Measurements from ENCODE around the gene PALD1.
A peak's percentile ranks its signal among the peaks of the same experiment; 100 is the strongest.

The PALD1 gene

DNA sequence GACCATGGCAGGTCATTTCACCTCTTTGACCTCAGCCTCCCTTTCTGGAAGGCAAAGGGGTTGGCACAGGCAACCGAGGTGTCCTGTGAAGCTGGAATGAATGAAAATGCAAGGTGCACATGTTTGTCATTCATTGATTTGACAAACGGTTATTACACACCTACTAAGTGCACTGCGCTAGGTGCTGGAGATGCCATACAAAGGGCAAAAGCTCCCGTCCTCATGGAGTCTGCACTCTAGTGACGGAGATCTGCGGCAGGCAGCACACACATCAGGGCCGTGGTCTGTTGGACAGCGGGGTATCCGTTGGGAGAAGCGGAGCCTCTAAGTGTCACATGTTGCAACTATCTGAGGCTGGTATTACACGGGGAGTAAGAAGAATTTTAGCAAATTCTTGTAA, 79.7 kb downstream of the PALD1 start:
- DNase-seq (ENCODE audit: low read depth) = no peak

DNA sequence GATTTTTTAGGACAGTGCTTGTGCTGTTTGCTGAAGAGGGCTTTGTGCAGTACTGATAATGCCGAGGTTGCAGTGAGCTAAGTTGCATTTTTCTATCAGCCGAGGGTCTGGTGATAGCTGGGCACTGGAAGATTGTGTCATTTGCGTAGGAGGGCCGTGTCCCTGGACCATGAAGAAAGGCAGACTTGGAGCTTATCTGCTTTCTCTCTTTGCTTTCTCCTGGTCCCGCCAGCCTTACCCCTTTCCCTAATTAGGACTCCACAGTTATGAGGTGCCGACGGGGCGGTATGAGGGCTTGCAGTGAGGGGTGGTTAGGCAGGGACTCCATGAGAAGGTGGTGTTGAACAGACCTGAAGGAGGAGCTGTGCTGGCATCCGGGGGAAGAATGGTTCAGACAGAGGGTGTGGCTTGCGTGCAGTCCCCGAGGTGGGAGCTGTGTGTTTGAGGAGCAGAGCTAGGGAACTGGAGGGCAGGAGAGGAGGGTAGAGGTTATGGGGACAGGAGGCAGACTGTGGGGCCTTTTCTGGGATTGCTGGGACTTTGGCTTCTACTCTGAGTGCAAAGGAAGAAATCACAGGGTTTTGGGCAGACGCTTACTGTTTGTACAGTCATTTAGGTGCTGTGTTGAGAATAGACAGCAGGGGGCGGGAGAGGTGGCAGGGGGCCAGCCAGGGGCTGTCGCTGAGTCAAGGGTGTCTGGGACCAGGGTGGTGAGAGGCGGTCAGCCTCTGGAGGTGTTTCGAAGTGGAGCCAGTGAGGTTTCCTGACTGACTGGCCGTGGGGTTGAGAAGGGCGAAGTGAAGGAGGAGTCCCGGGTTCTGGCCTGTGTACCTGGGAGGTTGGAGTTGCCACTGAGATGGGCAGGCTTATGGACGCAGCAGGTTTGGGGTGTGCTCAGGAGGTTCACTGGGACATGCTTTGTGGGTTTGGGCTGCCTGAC, 80.6 kb downstream of the PALD1 start:
- DNase-seq (ENCODE audit: low read depth) = peak; percentile 27

DNA sequence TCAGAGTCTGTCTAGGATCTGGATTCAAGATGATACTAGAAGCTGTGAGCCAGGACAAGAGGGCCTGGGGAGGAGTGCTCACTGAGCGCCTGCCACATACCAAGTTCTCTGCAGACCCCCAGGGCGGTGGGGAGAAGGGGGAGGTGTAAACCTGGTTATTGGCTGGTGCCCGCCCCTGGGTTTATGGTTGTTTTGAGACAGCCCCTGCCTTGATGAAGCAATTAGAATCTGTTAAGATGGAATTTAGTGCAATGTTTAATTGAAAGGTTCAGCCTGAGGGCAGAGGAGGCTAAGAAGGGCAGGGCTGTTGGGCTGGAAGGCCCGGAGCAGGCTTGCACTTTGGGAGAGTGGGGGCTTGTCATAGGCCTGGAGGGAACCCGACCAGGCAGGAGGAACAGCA, 81.3 kb downstream of the PALD1 start:
- DNase-seq (ENCODE audit: low read depth) = no peak

DNA sequence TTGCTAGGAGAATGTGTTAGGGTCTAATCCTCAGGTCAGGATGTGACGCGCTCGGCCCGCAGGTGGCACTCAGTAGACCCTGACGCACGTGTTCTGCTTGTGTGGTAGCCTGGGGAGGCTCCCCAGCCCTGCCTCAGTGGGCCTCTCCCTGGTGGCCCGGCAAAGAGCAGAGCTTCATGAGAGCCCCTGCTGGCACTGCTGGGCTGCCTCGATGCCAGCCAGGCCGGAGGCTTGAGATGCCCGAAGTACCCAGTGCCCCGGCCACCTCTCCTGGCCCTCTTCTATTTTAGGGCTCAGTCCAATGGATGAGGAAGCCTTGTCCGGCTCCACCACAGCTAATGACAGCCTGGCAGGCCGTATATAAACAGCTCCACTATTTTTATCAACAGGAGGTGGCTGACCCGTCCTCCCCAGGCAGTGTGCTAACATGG, 82.0 kb downstream of the PALD1 start:
- DNase-seq (ENCODE audit: low read depth) = no peak

DNA sequence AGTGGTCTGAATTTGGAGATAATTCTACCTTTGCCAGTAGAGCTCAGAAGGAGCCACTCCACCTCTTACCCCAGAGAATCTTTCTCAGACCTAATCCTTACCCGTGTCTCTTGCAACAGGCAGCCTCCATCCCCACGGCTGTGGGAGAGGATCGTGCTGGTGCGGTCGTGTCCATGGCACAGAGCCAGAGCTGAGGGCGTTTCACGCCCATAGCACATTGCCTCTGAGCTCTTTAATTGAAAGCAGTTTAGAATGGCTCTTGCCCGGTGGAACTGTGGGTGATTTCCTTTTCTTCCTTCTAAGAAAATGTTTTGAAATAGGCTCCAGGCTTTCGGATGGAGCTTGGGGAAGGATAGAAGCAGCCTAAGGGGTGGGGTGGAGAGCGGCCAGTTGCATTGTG, 82.5 kb downstream of the PALD1 start:
- DNase-seq (ENCODE audit: low read depth) = no peak

DNA sequence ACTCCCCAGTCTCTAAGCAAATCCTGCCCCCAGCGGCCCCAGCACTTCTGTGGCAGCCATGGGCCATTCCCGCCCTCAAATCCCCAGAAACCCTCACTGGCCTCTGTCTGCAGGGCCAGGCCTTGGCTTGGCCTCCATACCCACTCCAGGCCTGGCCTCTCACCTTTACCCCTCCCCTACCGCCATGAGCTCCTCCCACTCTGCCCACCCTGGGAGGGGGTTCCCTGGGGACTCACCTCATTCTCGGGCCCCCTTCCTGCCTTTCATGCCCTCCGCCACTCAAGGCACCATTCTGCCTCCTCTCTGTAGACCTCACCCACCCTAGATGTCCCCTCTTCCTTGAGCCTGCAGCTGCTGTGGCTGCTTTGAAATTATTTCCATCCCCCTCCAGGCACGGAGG, 83.0 kb downstream of the PALD1 start:
- DNase-seq (ENCODE audit: low read depth) = no peak

DNA sequence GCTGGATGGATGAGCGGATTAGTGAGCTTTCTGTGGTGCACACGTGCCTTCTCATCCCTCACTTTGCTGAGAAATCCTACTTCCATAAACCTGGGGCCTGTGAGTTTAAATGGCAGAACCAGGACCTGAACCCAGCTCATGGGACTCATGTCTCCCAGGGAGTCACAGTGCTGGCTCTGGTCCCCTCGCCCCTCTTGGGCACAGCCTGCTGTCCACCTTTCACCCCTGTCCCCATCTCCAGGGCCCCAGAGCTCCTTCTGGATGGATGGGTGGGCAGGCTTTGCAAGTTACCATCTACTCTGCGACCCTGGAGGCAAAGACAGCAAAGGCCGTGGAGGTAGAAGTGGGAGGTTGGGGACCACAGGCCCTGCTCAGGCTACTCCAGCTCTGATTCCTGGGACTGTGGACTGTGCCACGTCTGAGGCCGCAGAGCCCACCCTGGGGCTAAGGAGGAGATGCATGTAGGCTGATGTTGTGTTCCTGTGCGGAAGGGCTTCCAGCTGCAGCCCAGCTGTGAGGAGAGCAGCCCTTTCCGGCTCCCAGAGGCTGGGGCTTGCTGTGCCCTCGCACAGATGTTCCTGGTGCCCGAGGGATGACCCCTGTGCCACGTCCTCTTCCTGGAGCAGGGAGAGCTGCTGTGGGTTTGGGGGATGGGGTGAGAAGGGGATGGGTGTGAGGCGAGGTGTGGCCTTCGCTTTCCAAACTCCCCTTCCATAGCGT, 83.6 kb downstream of the PALD1 start:
- no peak for DNase-seq (ENCODE audit: low read depth)

DNA sequence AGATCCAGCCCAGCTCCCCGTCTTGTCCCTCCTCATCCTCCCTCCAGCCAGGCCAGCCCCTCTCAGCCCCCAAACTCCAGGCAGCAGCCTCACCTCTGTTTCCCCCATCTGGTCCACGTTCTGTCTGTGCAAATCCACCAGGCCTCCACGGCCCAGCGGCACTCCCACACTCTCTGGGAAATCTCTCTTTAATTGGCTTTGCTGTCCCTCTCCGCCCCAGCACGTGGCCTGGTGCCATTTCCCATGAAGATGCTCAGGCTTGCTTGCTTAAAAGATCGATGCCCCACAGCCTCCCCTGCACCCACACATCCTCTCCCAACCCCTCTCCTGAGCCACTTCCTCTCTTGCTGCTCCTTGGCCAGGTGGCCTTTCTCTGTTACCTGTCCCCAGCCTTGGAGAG, 84.7 kb downstream of the PALD1 start:
- no peak for DNase-seq (ENCODE audit: low read depth)

DNA sequence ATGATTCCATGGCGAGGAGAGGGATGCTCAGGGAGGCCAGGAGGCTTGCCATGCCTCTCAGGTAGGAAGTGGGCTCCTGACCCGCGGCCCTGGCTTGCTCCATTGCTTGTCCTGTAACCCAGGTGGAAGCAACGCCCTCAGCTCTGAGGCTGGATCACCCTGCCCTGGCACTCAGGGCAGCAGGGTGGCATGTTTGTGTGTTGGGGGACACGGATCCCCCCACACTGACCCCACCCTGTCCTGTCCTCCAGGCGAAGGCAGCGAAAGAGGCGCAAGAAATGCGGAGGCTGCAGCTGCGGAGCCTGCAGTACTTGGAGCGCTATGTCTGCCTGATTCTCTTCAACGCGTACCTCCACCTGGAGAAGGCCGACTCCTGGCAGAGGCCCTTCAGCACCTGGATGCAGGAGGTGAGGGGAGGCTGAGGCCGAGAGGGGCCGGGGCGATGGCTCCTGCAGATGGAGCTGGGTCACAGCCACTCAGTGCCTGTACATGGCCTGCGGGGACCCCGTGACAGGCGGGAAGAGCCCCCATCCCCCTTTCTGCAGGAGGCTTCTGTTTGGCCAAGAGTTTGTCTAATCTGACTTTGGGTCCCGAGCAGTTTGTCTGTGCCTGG, 85.7 kb downstream of the PALD1 start:
- DNase-seq (ENCODE audit: low read depth) = no peak

DNA sequence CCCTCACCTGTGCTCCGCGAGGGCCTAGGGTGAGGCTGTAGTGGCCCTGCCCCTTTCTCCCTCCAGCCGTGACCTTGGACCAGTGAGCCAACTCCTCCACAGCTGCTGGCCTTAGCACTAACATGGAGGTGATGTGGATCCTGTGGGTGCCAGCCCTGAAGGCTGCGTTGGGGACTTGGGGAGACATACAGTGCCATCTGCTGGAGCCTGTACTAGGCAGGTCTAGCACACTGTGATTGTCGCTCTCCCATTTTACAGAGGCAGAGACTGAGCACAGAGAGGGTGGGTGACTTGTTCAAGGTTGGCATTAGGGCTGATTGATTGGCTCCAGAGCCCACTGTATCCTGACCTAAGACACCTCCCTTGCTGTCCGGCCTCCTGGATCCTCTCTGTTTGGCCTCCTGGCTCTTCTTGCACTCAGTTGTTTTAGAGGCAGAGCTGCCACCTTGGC, 86.4 kb downstream of the PALD1 start:
- no peak for DNase-seq (ENCODE audit: low read depth)

DNA sequence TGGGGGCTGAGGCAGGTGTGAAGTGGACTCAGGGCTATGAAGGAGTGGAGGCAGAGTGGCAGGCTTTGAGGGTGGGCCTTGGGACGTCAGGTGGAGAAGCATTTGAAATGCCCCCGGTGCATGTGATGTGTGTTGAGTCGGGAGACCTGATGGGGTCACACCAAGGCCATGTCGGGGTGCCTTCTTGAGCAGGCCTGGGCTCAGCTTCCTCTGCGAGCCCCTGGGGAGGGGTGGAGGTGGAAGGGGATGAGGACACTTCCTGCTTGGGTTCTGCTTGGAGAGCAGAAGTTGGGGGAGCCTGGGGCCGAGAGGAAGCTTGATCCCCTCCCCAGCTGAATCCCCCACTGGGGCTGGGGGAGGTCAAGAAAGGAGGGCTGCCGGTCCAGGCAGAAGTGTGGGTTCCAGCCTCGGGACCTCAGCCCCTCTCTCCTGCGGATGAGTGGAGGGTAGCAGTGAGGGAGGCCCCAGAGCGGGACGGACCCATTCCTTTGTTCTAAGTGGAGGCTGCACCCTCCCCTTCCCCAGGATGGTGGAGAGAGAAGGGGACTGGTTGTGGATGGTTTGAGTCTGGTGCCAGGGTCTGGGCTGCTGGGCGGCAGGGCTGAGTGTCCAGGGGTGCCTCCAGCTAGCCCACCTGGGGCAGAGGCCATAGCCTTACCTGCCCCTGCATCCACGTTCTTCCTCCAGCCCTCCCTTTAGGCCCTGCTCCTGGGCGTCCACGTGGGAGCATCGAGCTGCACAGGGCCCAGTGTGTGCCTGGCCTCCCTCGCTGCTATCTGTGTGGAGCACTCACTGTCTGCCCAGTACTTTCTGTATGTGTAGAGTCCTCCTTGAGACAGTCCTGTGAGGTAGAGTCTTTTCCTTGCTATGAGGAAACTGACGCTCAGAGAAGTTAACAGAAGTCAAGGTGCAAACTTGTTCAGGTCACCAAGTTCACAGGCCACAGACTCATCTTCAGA, 87.3 kb downstream of the PALD1 start:
- no peak for DNase-seq (ENCODE audit: low read depth)

DNA sequence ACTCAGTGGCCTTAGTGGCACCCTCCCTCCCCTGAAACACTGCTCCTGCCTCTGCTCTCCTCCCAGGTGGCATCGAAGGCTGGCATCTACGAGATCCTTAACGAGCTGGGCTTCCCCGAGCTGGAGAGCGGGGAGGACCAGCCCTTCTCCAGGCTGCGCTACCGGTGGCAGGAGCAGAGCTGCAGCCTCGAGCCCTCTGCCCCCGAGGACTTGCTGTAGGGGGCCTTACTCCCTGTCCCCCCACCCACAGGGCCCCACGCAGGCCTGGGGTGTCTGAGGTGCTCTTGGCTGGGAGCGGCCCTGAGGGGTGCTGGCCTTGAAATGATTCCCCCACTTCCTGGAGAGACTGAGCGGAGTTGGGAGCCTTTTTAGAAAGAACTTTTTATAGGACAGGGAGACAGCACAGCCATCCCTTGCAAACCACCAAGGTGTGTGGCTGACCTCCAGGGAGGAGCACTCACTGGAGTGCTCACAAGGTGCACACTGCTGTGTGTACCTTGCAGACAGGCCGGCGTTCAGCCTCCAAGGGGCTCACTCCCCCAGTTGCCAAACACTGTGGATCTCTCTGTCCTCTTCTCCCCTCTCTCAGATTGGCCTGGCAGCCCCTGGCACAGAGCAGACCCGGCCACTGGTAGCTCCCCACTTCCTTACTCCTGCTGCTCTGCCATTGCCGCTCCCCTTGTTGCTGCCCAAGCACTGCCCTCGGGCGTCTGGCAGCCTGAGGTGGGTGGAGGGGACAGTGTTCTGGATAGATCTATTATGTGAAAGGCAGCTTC, 88.1 kb downstream of the PALD1 start:
- no peak for DNase-seq (ENCODE audit: low read depth)

DNA sequence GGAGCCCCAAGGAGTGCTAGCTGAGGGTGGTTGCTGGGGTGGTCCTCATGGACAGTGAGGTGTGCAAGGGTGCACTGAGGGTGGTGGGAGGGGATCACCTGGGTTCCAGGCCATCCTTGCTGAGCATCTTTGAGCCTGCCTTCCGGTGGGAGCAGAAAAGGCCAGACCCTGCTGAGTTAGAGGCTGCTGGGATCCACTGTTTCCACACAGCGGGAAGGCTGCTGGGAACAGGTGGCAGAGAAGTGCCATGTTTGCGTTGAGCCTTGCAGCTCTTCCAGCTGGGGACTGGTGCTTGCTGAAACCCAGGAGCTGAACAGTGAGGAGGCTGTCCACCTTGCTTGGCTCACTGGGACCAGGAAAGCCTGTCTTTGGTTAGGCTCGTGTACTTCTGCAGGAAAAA, 89.0 kb downstream of the PALD1 start:
- DNase-seq (ENCODE audit: low read depth) = no peak

DNA sequence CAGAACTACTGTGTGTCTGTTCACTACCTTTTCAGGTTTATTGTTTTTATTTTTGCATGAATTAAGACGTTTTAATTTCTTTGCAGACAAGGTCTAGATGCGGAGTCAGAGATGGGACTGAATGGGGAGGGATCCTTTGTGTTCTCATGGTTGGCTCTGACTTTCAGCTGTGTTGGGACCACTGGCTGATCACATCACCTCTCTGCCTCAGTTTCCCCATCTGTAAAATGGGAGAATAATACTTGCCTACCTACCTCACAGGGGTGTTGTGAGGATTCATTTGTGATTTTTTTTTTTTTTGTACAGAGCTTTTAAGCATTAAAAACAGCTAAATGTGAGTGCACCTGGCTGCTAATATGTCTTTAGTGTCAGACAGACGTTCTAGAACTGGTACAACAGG, 89.5 kb downstream of the PALD1 start:
- DNase-seq (ENCODE audit: low read depth) = no peak

DNA sequence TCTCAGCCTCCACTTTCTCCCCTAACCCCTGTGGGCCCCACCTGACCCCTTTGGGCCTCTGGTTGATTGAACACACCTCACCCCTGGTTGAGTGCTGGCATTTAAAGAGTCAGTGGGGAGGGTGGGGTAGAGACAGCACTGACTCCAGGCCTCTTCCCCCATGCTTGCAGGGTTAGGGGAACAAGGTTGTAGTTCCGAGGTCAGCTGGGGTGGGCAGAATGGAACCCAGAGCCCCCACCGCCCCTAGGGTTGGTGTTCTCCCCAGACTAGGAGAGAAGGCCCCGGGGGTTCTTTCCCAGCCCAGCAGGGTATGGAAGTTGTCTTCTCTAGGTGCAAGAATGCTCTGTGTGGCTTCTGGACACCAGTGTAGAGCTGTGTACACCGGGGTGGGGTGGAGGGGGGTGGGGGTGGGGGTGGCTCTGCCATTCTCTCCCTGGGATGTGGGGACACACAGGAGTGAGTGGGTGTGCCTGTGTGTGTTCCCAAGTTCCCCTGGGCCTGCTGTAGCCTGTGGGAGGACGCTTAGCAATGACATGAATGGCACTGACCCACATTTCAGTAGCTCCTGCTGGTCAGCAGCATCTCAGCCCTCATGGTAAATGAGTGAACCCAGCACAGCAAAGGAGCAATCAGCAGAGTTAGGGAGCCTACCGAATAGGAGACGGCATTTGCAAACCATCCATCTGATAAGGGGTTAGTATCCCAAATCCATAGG, 90.4 kb downstream of the PALD1 start:
- DNase-seq (ENCODE audit: low read depth) = no peak

DNA sequence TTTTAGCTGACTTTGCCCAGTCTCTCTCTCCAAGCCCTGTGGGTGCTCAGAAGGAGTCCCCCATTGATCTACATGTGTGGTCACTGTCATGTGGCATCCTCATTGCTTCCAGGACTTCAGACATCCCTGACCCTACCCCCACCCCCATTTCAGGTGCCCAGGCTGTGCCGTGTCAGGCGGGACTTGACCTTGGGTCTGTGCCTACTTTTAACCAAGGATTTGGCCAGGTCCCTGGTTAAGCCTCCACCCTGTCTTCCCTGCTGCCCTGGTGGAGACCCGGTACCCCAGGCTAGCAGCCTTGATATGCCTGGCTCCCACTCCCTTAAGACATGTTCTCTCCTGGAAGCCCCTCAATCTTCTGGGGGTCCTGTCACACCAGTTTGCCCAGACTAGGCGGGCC, 92.7 kb downstream of the PALD1 start:
- no peak for DNase-seq (ENCODE audit: low read depth)

DNA sequence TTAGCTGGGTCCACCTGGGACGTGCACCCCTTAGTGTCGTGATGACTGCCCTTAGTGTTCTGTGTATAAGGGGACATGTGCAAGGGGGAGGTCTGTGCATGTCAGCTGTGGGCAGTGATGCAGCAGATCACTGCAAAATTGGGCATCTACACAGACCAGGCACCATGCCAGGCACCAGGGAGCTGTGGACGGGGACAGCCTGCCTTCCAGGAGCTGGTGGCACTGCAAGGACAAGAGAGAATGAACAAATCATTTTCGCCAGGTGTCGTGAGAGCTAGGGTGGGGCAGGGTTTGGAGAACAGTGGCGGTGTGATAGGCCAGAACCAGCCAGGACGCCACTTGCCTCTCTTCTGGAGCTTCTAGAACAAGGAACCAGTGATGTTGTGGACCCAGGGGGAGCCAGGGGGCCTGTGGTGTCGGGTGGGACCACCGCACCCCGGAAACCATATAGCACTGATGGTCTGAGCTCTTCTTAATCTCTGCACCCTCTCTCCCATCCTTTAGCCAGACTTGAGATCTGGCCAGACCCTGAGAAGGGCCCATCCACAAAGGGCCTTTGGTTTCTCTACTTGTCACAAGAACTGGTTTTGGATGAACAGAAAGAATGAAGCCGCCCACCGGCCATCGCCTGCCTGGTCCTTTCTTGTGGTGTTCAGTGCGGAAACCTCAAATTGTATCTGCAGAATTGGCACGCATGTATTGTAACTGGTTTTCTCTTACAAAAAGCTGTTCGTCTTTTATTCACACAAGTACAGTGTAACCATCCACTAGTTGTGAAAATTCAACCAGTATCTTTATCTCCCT, 93.3 kb downstream of the PALD1 start:
- no peak for DNase-seq (ENCODE audit: low read depth)

DNA sequence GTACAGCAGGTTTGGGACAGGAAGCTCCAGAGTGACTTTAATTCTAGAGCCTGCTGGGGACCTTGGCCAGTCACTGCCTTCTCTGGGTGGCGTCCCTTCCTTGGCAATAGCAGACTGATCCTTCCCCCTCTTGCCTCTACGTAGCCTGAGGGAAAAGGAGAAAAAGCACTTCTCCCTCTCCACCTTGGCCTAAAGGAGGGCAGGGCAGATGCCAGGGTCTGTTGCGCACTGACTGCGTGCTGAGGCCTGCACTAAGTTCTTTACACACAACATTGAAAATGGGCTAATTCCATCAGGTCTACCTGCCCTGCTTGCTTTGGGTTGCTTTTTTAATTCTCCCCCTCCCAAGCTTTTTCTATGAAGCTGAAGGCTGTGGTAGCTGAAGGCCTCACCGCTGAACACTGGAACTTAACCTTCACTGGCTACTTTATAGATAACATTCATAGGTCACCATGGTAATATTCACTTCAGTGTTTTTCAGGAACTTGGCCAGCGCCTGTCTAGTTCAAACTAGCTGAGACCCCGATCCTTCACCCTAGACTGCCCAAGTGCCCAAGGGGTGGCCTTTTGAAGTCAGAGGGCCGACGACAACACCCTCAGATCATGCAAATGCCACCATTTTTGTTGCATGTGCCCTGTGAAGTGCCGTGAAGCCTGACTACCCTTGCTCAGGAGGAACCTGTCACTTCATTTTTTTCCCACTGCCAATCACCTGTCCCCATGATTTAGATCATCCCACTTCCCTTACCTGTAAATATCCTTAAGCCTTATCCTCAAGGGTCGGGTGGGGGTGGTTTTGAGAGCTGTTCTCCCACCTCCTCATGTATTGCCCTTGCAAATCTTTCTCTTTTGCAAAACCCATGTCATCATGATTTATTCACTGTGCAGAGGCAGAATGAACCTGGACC, 95.3 kb downstream of the PALD1 start:
- no peak for DNase-seq (ENCODE audit: low read depth)
